Tibial nerve (tissue), 4 donors: Measurements from ENCODE around the gene EREG. TPM values are rescaled to one million over a fixed set of nuclear protein-coding genes. Genes with fewer than 3 reads are reported as not detected.

Source experiments
- DNase-seq, 2 donors: peaks; one replicate each; pipeline ENCODE4 v3.0.0-alpha.2; 2019; ENCODE audit warnings: low spot score in 2 of 2
- H3K27ac ChIP-seq, 4 donors: fragments of 200-600 bp; sonication (generic) in 3 of 4; one replicate each; pipeline ENCODE4 v1.5.1; 2017 to 2019; ENCODE audit warnings: mild to moderate bottlenecking in 1 of 4
- H3K27me3 ChIP-seq, 2 donors: fragments of 200-600 bp; sonication (generic) in 1 of 2; one replicate each; pipeline versions ENCODE4 v1.5.1 to v1.6.0; 2017 to 2019
- H3K36me3 ChIP-seq, 3 donors: fragments of 200-600 bp; sonication (generic); one replicate each; pipeline ENCODE4 v1.5.1; 2018 to 2019
- H3K4me1 ChIP-seq, 4 donors: fragments of 200-600 bp; sonication (generic) in 3 of 4; one replicate each; pipeline ENCODE4 v1.5.1; 2017 to 2019
- H3K4me3 ChIP-seq, 4 donors: fragments of 200-600 bp; sonication (generic) in 3 of 4; one replicate each; pipeline ENCODE4 v1.5.1; 2017 to 2019; ENCODE audit warnings: mild to moderate bottlenecking in 1 of 4, moderate library complexity in 1 of 4
- H3K9me3 ChIP-seq, 4 donors: fragments of 200-600 bp; sonication (generic) in 3 of 4; one replicate each; pipeline ENCODE4 v1.5.1; 2017 to 2019
- EP300 ChIP-seq, 2 donors: sonication (generic); formaldehyde crosslinking; IDR thresholded peaks; one replicate each; pipeline ENCODE4 v1.6.1; 2017; ENCODE audit warnings: antibody characterized with exemption in 2 of 2, mild to moderate bottlenecking in 1 of 2
- POLR2A ChIP-seq, 2 donors: fragments of 450-650 bp; IDR thresholded peaks; one replicate each; pipeline ENCODE4 v1.6.1; 2017; ENCODE audit warnings: antibody characterized with exemption in 2 of 2, mild to moderate bottlenecking in 2 of 2, moderate library complexity in 2 of 2
- WGBS, 2 donors: methylation state at CpG; one replicate each; pipeline ENCODE4 v1.1.5; 2018; 5-methylcytosine and 5-hydroxymethylcytosine counted together
- total RNA-seq, 4 donors: library from RNA; depleted of rRNA; stranded (reverse); fragments of >200 nt; gene quantifications; one replicate each; pipeline ENCODE4 v1.1.0, GENCODE V29; 2016
- TF ChIP-seq, protein P1 (sequence below), 5 experiments: fragments of 200-600 bp in 3 of 5; fragments of 450-650 bp in 2 of 5; sonication (generic) in 3 of 5; IDR thresholded peaks; one replicate each; pipeline ENCODE4 v1.5.1; 2016 to 2019; ENCODE audit warnings: antibody characterized with exemption in 5 of 5, mild to moderate bottlenecking in 3 of 5, moderate library complexity in 2 of 5

EREG gene
- total RNA-seq, 4 donors from 2014 or later: 0.20 to 0.21 TPM; not detected in 2

DNA sequence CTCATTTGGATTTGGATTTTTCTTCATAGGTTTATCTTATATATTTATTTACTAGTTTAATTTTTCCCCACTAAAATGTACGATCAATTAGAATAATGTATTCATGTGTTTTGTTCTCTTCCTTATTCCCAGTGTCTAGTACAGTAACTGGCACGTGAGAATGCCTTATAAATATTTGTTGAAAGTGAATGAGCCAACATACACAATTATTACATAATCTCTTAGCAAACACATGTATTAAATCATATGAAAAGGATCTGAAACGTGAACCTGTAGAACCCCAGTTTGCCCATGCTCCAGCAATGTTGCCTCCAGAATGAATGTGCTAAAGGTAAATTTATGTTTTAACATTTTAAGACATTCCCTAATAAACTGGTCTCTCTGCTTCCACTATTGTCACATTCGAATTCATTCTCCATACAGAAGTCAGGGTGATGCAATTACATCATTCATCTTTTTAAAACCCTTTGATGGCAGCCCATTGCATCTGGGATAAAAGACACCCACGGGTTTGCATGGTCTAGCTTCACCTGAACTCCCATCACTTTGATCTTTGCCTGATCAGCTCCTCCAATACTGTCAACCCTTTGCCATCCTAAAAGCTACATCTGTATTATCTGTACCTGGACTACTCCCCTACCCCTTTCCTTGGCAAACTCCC is 49.3 kb downstream of the EREG start:
- Histone ChIP-seq H3K4me3 (no peak overlapping the region), H3K36me3 (no peaks in the 10 kb centered on the region), H3K27ac (no peak overlapping the region), H3K9me3 (no peaks in the 10 kb centered on the region), H3K4me1 (no peaks in the 10 kb centered on the region), H3K27me3 (no peaks in the 10 kb centered on the region)
- no peak for DNase-seq
- no peak for TF ChIP-seq EP300 (IDR thresholded peaks at IDR 0.05)
- TF ChIP-seq, protein P1, sequence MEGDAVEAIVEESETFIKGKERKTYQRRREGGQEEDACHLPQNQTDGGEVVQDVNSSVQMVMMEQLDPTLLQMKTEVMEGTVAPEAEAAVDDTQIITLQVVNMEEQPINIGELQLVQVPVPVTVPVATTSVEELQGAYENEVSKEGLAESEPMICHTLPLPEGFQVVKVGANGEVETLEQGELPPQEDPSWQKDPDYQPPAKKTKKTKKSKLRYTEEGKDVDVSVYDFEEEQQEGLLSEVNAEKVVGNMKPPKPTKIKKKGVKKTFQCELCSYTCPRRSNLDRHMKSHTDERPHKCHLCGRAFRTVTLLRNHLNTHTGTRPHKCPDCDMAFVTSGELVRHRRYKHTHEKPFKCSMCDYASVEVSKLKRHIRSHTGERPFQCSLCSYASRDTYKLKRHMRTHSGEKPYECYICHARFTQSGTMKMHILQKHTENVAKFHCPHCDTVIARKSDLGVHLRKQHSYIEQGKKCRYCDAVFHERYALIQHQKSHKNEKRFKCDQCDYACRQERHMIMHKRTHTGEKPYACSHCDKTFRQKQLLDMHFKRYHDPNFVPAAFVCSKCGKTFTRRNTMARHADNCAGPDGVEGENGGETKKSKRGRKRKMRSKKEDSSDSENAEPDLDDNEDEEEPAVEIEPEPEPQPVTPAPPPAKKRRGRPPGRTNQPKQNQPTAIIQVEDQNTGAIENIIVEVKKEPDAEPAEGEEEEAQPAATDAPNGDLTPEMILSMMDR (IDR thresholded peaks at IDR 0.05): no peak
- TF ChIP-seq POLR2A (IDR thresholded peaks at IDR 0.05): no peak
- WGBS, 2 donors: 63 to 65% methylated on average over 5 of the region's 5 CpGs

DNA sequence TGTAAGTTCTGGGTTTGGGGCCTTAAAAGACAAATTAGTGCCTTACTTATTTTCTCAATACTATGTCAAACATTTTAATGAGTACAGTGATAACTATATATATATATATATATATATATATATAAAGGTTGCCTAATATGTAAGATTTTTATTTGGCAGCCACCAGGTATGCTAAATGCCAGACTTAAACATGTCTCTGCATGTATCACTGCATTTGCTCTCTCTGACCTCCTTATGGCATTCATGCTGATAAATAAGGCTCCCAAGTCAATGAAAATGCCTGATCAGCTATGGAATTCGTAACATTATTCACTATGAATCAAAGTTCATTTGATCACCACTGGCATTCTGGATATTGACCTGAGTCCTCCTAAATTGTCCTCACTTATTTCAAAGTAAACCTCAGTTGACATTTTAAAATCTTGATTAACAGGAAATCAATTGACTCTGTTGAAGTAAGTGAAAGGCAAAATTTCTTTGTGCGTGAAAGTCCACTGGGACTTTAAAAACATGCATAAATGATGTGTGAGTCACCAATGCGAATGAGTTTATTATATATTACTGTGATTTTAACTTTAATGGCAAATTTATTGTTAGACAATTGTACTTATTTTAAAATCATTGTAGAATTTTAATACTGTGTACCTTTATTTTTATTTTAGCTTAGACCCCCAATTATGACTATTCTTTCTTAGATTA is 50.8 kb downstream of the EREG start:
- no peak for DNase-seq
- no peaks in the 10 kb centered on the region for H3K9me3 ChIP-seq
- no peak for TF ChIP-seq POLR2A (IDR thresholded peaks at IDR 0.05)
- TF ChIP-seq EP300 (IDR thresholded peaks at IDR 0.05): no peak
- TF ChIP-seq, protein P1 (IDR thresholded peaks at IDR 0.05): no peak
- H3K4me3 ChIP-seq: no peak overlapping the region
- H3K4me1 ChIP-seq: no peaks in the 10 kb centered on the region
- H3K36me3 ChIP-seq: no peaks in the 10 kb centered on the region
- WGBS, 2 donors: 60 to 69% methylated on average over 3 of the region's 3 CpGs
- H3K27me3 ChIP-seq: no peaks in the 10 kb centered on the region
- no peak overlapping the region for H3K27ac ChIP-seq

DNA sequence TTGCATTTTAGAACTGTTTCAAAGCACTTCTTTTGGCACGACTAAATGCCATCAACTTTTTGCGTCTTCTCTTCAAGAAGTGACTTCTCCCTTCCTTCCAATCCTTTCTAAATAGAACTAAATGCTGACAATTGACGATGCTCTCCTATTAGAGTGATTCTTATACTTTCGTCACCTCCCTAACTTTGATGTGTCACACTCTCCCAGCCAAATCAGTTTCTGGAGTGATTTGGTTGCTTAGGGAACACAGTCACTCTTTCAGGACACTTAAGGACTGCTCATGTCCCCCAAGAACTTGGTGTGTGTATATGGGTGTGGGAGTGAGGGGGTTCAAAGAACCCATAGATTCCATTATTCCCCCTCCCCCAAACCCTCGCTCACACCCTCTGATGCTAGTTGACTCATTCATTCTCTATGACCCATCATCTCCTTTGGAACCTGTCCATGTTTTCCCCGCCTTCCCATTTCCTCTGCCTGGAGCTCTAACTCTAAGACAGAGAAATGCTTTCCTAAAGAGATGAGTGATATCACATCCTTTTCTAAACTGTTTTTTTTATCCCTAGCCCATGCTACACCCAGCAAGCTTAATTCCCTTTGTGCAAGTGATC is 53.2 kb downstream of the EREG start:
- Histone ChIP-seq H3K4me3 (no peak overlapping the region), H3K36me3 (no peaks in the 10 kb centered on the region), H3K9me3 (no peaks in the 10 kb centered on the region), H3K27me3 (no peaks in the 10 kb centered on the region), H3K4me1 (no peaks in the 10 kb centered on the region), H3K27ac (no peak overlapping the region)
- TF ChIP-seq POLR2A (IDR thresholded peaks at IDR 0.05): no peak
- TF ChIP-seq, protein P1 (IDR thresholded peaks at IDR 0.05): no peak
- no peak for TF ChIP-seq EP300 (IDR thresholded peaks at IDR 0.05)
- 62 to 66% methylated on average over 6 of the region's 6 CpGs for WGBS, 2 donors
- DNase-seq: no peak

DNA sequence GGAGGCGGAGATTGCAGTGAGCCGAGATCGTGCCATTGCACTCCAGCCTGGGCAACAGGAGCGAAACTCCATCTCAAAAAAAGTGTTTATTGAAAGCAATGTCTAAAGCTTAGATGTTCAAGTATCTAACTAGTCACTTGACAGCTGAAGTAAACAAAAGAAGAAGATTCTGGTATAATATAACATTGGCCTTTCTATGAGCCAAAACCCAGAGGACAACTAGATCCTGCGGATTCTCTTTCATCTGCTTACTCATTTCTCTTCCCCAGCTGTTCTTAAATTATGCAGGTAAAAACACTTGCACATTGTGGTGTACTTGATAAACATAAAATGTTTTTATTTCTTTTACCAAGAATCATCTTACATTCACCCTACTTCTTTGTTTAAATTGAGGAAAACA is 55.9 kb downstream of the EREG start:
- DNase-seq: no peak
- H3K36me3 ChIP-seq: no peaks in the 10 kb centered on the region
- TF ChIP-seq POLR2A (IDR thresholded peaks at IDR 0.05) (no peak), EP300 (IDR thresholded peaks at IDR 0.05) (no peak)
- TF ChIP-seq, protein P1 (IDR thresholded peaks at IDR 0.05): no peak
- no peak overlapping the region for H3K27ac ChIP-seq
- 74 to 83% methylated on average over 5 of the region's 5 CpGs for WGBS, 2 donors
- no peaks in the 10 kb centered on the region for H3K9me3 ChIP-seq
- H3K27me3 ChIP-seq: no peaks in the 10 kb centered on the region
- no peaks in the 10 kb centered on the region for H3K4me1 ChIP-seq
- no peak overlapping the region for H3K4me3 ChIP-seq

DNA sequence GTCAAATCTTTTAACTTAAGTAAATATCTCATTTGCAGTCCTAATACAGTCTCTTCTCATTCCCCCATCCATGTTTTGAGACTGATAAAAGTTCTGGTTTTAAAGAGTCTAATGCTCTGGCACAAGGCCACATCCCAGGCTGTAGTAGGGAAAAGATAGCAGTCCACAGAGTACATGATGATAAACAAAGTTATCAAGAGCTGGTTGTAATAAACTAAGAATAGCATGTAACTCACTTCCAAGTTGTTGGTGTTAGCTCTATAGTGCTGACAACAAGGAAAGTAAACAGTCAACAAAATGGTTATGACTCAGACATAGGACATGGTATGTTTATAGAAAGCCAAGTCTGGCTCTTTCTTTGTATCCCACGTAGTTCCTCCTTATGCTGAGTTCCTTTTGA is 58.2 kb downstream of the EREG start:
- Histone ChIP-seq H3K4me3 (no peak overlapping the region), H3K27me3 (no peaks in the 10 kb centered on the region), H3K36me3 (no peaks in the 10 kb centered on the region), H3K4me1 (no peaks in the 10 kb centered on the region), H3K9me3 (no peaks in the 10 kb centered on the region), H3K27ac (no peak overlapping the region)
- TF ChIP-seq EP300 (IDR thresholded peaks at IDR 0.05) (no peak), POLR2A (IDR thresholded peaks at IDR 0.05) (no peak)
- TF ChIP-seq, protein P1 (IDR thresholded peaks at IDR 0.05): no peak
- 25 to 26% methylated on average over 1 of the region's 1 CpG for WGBS, 2 donors
- no peak for DNase-seq
